Measurements from ENCODE around the gene ACAP1.
A peak's percentile ranks its signal among the peaks of the same experiment; 100 is the strongest.

ACAP1 gene

GRCh38 chr17:7313890-7314718, 22.2 kb upstream of the ACAP1 start:
- no peak for DNase-seq (ENCODE audit: low read depth, low spot score)
- H3K9me3 ChIP-seq (ENCODE audit: low read depth, low read length): no peaks in the 10 kb centered on the region
- peak overlapping the region; percentile 81; the same call in 1 of the 2 replicates for H3K27ac ChIP-seq
- TF ChIP-seq FOXP2 (optimal IDR thresholded peaks at IDR 0.05; ENCODE audit: control extremely low read depth, extremely low read length, insufficient read depth) (no peak), POLR2AphosphoS5 (IDR thresholded peaks at IDR 0.05; ENCODE audit: borderline replicate concordance, low read depth, low read length) (no peak), EZH2 (IDR thresholded peaks at IDR 0.05) (no peak)
- H3K36me3 ChIP-seq (ENCODE audit: insufficient read depth, low read length): peaks cover 58% of the 10 kb centered on the region
- H3K4me3 ChIP-seq: peak overlapping the region; percentile 96
- H3K9ac ChIP-seq (ENCODE audit: insufficient read length): peak overlapping the region; percentile 93

DNA sequence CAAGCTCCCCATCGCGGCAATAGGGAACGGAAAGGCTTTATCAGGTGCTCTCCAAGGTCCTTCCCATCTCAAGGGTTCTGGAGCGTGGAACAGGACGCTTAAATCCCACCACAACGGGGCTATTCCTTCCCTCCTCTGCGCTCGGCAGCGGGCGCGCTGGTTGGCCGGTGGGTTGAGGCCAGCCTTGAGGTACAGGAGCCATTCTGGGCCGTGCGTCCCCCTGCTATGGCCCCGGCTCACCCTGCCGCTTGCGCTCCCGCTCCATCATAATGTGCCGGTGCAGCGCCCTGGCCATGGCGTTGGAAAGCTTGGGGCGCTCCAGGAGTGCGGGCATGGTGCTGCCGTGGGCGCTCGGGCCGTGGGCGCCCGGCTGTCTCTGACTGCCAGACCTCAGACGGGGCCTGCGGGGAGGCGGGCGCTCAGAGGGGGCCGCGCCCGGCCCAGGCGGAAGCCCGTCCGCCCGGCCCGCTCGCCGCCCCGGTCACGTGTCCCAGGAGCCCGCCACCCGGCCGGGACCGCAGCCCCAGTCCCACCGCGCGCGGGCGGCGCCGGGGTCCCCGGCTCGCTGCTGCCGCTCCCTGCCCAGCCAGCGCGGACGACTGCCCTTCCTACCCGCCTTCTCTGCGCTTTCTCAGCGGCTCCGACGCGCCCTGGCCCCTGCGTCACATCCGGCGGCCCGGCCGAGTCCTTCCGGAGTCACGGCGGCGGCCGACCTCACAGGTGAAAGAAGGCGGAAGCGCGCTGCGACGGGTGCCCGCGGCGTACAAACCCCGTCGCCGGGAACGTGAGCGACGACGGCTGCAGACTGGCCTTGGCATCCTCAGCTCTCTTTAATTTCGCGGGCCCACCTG, 21.4 kb upstream of the ACAP1 start, which contains the start of gene GPS2:
TSS of gene GPS2 (minus strand) at position 642 of the 851 bp plus-strand sequence. CDS start at position 334, 308 bp downstream.
- peaks cover 50% of the 10 kb centered on the region for H3K36me3 ChIP-seq (ENCODE audit: insufficient read depth, low read length)
- no peak for DNase-seq (ENCODE audit: low read depth, low spot score)
- TF ChIP-seq FOXP2 (optimal IDR thresholded peaks at IDR 0.05; ENCODE audit: control extremely low read depth, extremely low read length, insufficient read depth): no peak
- peak; percentile 71; the same call in 1 of the 2 replicates for TF ChIP-seq POLR2AphosphoS5 (IDR thresholded peaks at IDR 0.05; ENCODE audit: borderline replicate concordance, low read depth, low read length)

DNA sequence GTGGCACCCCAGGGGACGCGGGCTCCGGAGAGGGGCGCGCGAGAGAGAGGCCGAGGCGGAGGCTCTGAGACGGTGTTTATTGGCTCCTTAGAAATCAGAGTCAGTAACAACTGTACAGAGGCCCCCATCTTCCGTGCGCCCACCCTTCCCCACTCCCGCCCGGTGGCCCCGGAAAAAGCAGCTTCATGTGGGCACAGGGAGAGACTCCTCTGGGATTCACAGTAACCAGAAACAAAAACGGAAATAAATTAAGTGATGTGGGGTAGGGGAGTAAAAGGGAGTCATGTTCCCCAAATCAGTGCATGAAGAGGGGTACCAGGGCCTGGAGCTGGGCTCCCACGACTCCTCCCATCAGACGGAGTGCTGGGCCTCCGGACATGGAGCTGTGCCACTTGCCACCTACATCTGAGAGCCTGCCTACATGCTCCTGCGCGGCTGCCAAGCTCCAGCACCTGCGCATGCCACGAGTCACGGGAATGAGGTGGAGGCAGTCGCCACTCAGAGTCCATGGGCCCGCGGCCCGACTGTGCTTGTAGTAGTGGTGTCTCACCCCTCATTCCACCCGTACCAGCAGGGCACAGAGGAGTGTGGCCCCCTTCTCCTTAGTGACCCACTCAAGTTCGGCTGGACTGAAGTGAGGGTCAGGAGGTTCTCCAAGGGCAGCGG, 20.6 kb upstream of the ACAP1 start:
- TF ChIP-seq EZH2 (IDR thresholded peaks at IDR 0.05) (no peak), POLR2AphosphoS5 (IDR thresholded peaks at IDR 0.05; ENCODE audit: borderline replicate concordance, low read depth, low read length) (no peak), FOXP2 (optimal IDR thresholded peaks at IDR 0.05; ENCODE audit: control extremely low read depth, extremely low read length, insufficient read depth) (no peak)
- no peak for DNase-seq (ENCODE audit: low read depth, low spot score)
- Histone ChIP-seq H3K9ac (ENCODE audit: insufficient read length) (peak overlapping the region; percentile 93), H3K27ac (peak overlapping the region; percentile 81), H3K36me3 (ENCODE audit: insufficient read depth, low read length) (peaks cover 47% of the 10 kb centered on the region), H3K9me3 (ENCODE audit: low read depth, low read length) (no peaks in the 10 kb centered on the region), H3K4me3 (peak overlapping the region; percentile 96)

More for the DNA sequence above, 21.4 kb upstream of the ACAP1 start, which contains the start of gene GPS2:
- peak within 1 kb of the TSS; percentile 81 for H3K27ac ChIP-seq
- H3K9ac ChIP-seq (ENCODE audit: insufficient read length): peak within 1 kb of the TSS; percentile 93
- H3K4me3 ChIP-seq: peak within 1 kb of the TSS; percentile 96
- H3K9me3 ChIP-seq (ENCODE audit: low read depth, low read length): no peaks in the 10 kb centered on the region

- H3K27ac ChIP-seq: no peak overlapping the region
- TF ChIP-seq EZH2 (IDR thresholded peaks at IDR 0.05): no peak
- no peak for TF ChIP-seq FOXP2 (optimal IDR thresholded peaks at IDR 0.05; ENCODE audit: control extremely low read depth, extremely low read length, insufficient read depth)
- H3K4me3 ChIP-seq: no peak overlapping the region
- DNase-seq (ENCODE audit: low read depth, low spot score): no peak
- H3K36me3 ChIP-seq (ENCODE audit: insufficient read depth, low read length): peaks cover 48% of the 10 kb centered on the region
- H3K9me3 ChIP-seq (ENCODE audit: low read depth, low read length): no peaks in the 10 kb centered on the region
- H3K9ac ChIP-seq (ENCODE audit: insufficient read length): no peak overlapping the region
Observed at GRCh38 chr17:7317161-7317803, 19.0 kb upstream of the ACAP1 start.

GRCh38 chr17:7318121-7318860, 18.0 kb upstream of the ACAP1 start:
- Histone ChIP-seq H3K36me3 (ENCODE audit: insufficient read depth, low read length) (peaks cover 48% of the 10 kb centered on the region), H3K27ac (no peak overlapping the region), H3K9ac (ENCODE audit: insufficient read length) (no peak overlapping the region), H3K9me3 (ENCODE audit: low read depth, low read length) (no peaks in the 10 kb centered on the region), H3K4me3 (no peak overlapping the region)
- DNase-seq (ENCODE audit: low read depth, low spot score): no peak
- TF ChIP-seq EZH2 (IDR thresholded peaks at IDR 0.05): no peak
- no peak for TF ChIP-seq FOXP2 (optimal IDR thresholded peaks at IDR 0.05; ENCODE audit: control extremely low read depth, extremely low read length, insufficient read depth)
- no peak for TF ChIP-seq POLR2AphosphoS5 (IDR thresholded peaks at IDR 0.05; ENCODE audit: borderline replicate concordance, low read depth, low read length)

- Histone ChIP-seq H3K27ac (no peak overlapping the region), H3K36me3 (ENCODE audit: insufficient read depth, low read length) (peaks cover 62% of the 10 kb centered on the region), H3K9ac (ENCODE audit: insufficient read length) (no peak overlapping the region), H3K4me3 (no peak overlapping the region), H3K9me3 (ENCODE audit: low read depth, low read length) (no peaks in the 10 kb centered on the region)
- no peak for TF ChIP-seq EZH2 (IDR thresholded peaks at IDR 0.05)
- no peak for DNase-seq (ENCODE audit: low read depth, low spot score)
Observed at GRCh38 chr17:7321466-7321865, 14.9 kb upstream of the ACAP1 start.

- DNase-seq (ENCODE audit: low read depth, low spot score): no peak
- TF ChIP-seq POLR2AphosphoS5 (IDR thresholded peaks at IDR 0.05; ENCODE audit: borderline replicate concordance, low read depth, low read length): no peak
- TF ChIP-seq EZH2 (IDR thresholded peaks at IDR 0.05): no peak
- no peak for TF ChIP-seq FOXP2 (optimal IDR thresholded peaks at IDR 0.05; ENCODE audit: control extremely low read depth, extremely low read length, insufficient read depth)
- H3K4me3 ChIP-seq: no peak overlapping the region
- no peak overlapping the region for H3K27ac ChIP-seq
- peaks cover 59% of the 10 kb centered on the region for H3K36me3 ChIP-seq (ENCODE audit: insufficient read depth, low read length)
- H3K9me3 ChIP-seq (ENCODE audit: low read depth, low read length): no peaks in the 10 kb centered on the region
- H3K9ac ChIP-seq (ENCODE audit: insufficient read length): no peak overlapping the region
Observed at GRCh38 chr17:7322520-7323194, 13.7 kb upstream of the ACAP1 start.

All from SK-N-MC (cell line).